D721Med (cell line): ENCODE results near the gene NAE1.

Experiments used
- DNase-seq: peaks from one replicate; pipeline ENCODE4 v3.0.0; 2011; ENCODE audit warnings: low spot score; ENCODE audit not compliant: insufficient read length
- FAIRE-seq: peaks from 2 replicates; lab custom pipeline; 2011; peaks lifted over from hg19 to GRCh38; lab: Jason Lieb, UNC
- TF ChIP-seq, protein P1 (sequence below): IDR thresholded peaks from 2 replicates; pipeline ENCODE4 v1.5.1; 2012; ENCODE audit warnings: mild to moderate bottlenecking, control low read depth; ENCODE audit not compliant: insufficient read depth; ENCODE audit errors: missing control alignments

Gene NAE1

DNA sequence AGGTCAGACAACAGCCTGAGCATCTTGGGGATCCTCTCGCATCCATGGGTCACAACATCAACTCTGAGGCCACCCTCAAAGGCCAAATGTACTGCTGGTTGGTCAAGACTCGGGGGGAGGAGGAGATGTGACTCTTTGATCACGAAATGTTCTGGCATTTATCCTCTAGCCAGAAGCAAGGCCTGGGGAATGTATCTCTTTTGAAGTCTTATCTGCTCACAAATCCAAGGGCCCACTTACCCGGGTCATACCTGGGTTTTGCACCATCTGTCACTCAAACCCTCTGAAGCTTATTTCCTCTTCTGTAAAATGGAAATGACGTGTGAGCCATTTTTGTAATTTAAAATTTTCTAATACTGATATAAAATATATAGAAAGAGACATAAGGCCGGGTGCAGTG, 26.7 kb upstream of the NAE1 start:
- TF ChIP-seq, protein P1, sequence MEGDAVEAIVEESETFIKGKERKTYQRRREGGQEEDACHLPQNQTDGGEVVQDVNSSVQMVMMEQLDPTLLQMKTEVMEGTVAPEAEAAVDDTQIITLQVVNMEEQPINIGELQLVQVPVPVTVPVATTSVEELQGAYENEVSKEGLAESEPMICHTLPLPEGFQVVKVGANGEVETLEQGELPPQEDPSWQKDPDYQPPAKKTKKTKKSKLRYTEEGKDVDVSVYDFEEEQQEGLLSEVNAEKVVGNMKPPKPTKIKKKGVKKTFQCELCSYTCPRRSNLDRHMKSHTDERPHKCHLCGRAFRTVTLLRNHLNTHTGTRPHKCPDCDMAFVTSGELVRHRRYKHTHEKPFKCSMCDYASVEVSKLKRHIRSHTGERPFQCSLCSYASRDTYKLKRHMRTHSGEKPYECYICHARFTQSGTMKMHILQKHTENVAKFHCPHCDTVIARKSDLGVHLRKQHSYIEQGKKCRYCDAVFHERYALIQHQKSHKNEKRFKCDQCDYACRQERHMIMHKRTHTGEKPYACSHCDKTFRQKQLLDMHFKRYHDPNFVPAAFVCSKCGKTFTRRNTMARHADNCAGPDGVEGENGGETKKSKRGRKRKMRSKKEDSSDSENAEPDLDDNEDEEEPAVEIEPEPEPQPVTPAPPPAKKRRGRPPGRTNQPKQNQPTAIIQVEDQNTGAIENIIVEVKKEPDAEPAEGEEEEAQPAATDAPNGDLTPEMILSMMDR = no peak
- no peak for DNase-seq

DNA sequence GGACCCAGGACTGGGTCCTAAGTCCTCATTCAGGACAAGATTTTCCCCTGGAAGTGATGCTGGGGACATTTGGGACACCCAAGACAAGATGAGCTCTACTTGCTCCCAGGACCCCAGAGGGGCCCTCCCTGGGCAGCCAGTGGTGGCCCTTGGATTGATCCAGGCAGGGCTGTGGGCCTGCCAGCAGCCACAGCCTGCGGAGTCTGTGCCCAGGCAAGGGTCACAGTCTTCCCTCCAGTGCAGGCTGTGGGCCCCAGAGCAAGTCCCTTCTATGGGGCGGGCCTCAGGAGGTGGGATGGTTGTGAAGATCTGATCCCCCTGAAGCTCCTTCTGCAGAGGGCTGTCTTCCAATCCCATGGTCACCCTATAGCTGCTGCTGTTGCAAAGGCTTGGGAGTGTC, 26.0 kb upstream of the NAE1 start:
- TF ChIP-seq, protein P1 = no peak
- DNase-seq (no peak), FAIRE-seq (no peak)

More for the DNA sequence above, 26.7 kb upstream of the NAE1 start:
- FAIRE-seq = no peak

DNA sequence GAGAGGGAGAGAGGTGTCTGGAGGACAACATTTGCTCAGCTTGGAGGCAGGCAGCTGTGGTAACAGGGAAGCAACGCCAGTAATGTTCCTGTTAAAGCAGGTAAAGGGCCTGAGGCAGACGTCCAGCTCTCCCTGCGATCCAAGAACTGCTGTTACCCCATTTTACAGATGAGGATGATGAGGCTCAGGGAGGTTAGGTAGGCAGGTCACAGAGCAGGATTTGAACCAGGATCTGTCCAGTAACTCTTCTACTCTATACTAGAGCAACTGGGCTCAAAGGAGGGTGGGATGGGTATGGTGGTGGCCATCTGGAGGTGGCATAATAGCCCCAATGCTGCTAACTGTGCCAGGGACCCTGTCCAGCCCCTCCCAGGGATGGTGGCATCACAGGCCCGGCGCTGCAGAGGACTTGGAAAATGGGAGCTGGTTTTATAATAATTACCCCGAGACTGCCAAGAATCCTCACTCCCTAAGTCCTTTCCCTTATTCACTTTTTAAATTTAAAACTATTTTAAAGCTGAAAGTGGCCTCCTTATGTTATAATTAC, 25.5 kb upstream of the NAE1 start:
- TF ChIP-seq, protein P1 = no peak
- FAIRE-seq = no peak

DNA sequence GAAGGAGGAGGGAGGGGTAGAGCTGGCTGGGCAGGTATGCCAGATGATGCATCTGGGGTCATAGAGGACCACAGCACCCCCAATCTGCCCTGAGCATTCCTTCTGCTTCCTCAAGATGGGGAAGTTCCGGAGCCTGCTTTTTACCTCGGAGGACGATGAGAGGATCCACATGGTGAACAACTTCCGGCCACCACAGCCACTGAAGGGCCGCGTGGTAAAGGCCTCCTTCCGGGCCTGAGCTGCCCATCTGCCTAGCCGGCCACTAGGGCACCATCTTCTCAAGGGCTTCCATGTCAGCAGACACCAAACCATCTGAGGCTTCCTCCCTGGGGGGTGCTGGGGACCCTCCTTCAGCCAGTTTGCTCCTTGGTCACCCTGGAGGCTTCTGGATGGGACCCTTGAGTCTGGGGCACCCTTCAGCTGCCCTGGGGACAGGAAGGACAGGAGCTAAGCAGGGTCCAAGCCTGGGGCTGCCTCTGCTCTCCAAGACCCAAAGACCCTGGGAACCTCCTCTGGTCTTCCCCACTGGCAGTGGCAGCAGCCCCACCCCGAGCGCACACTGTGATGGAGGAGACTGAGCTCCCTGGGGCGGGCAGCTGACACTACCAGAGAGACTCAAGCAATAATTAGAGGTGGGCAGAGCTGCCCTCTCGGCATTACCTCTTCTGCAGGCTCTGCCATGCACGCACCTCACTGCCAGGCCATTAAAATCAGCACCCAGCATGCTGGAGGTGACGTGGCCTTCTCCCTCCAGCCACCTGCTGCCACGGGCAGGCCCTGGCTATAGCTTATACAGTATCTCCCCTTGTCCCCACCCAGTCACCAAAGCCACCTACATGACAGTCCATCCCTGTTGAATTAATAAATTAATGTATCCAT, 22.7 kb upstream of the NAE1 start:
- DNase-seq (no peak), FAIRE-seq (no peak)
- TF ChIP-seq, protein P1 = no peak

More for the DNA sequence above, 25.5 kb upstream of the NAE1 start:
- no peak for DNase-seq

DNA sequence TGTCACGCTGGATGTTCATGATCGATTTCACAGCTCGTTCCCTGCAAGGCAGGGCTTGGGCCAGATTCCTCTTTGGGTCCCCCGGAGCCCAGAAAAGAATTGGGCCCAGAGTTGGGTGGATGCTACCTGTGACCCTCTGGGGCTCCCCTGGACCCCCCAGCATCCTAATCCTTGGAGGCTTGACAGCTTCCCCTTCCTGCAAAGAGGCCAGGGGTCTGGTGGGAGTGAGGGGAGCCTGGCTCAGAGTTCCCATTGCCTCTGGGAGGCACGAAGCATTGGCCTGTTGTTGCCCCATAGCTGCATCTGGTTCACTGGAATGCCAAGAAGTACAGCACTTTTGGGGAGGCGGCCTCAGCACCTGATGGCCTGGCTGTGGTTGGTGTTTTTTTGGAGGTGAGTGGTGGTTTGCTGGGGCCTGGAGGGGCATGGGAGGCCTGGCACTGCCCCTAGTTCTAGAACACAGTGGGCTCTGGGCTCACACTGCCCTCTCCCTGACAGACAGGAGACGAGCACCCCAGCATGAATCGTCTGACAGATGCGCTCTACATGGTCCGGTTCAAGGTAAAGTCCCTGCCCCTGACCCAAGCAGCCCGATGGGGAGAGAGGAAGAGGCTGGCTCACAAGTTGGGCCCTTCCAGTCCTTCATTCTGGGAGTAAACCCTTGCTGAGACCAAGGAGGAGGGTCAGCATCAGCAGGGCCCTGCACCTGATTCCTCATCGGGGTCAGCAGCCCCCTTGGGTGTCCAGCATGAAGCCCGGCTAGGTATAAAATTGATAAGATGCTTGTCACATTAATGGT, 20.6 kb upstream of the NAE1 start:
- TF ChIP-seq, protein P1 = no peak
- no peak for FAIRE-seq
- DNase-seq = no peak

DNA sequence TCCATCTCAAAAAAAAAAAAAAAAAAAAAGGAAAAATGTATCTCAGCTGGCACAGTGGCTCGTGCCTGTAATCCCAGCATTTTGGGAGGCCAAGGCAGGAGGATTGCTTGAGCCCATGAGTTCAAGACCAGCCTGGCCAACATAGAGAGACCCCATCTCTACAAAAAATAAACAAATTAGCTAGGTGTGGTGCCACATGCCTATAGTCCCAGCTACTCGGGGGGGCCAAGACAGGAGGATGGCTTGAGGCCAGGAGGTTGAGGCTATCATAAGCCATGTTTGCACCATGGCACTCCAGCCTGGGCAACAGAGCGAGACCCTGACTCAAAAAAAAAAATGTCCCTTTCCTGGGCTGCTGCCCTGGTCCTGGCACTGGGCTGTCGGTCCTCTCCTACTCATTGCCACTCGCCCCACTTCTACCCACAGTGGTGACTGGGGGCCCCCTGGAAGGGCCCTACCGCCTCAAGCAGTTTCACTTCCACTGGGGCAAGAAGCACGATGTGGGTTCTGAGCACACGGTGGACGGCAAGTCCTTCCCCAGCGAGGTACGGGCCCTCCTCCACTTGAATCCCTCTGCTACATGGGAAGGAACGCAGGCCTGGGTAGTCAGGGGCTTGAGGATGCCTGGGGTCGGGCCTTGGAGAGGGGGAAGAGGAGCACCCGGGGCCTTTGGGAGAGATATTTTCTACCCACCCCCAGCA, 19.5 kb upstream of the NAE1 start:
- DNase-seq (no peak), FAIRE-seq (no peak)
- TF ChIP-seq, protein P1 = no peak
